Right lobe of liver (tissue), 4 donors: ENCODE results near the gene AVL9.

ENCODE experiments used
- POLR2A ChIP-seq: fragments of 450-650 bp; IDR thresholded peaks from one replicate; pipeline ENCODE4 v1.6.1; 2017; ENCODE audit warnings: antibody characterized with exemption, mild to moderate bottlenecking
- TF ChIP-seq, protein P1 (sequence below), 4 donors: fragments of 200-600 bp in 3 of 4; fragments of 450-650 bp in 1 of 4; IDR thresholded peaks; one replicate each; pipeline versions ENCODE4 v1.5.1 to v1.8.0; 2016 to 2022; ENCODE audit warnings: antibody characterized with exemption in 4 of 4, mild to moderate bottlenecking in 2 of 4
- donor health status: DM: no; HTN: no; CAD: no.
- donor health status: DM: no; HTN: no; CAD: no.
- donor health status: DM: no; HTN: yes; CAD: no.

DNA sequence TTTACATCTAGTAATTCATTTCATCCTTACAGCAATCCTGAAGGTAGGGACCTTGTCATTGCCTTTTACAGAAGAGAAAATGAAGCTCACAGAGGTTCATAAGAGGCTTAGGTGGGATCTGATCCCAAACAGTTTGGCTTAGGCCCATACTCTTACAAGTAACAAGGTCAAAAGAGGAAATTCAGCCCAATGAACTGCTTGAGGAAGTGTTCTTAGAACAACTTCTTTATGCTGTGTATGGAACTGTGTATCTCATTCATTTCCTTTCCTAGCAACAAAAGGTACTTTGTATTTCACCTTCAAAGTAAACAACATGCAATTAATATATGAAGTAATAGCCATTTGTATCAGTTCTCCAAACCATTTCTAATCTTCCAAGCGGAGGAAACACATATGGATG, 79.3 kb downstream of the AVL9 start:
- TF ChIP-seq, protein P1, sequence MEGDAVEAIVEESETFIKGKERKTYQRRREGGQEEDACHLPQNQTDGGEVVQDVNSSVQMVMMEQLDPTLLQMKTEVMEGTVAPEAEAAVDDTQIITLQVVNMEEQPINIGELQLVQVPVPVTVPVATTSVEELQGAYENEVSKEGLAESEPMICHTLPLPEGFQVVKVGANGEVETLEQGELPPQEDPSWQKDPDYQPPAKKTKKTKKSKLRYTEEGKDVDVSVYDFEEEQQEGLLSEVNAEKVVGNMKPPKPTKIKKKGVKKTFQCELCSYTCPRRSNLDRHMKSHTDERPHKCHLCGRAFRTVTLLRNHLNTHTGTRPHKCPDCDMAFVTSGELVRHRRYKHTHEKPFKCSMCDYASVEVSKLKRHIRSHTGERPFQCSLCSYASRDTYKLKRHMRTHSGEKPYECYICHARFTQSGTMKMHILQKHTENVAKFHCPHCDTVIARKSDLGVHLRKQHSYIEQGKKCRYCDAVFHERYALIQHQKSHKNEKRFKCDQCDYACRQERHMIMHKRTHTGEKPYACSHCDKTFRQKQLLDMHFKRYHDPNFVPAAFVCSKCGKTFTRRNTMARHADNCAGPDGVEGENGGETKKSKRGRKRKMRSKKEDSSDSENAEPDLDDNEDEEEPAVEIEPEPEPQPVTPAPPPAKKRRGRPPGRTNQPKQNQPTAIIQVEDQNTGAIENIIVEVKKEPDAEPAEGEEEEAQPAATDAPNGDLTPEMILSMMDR (IDR thresholded peaks at IDR 0.05) = no peak
- no peak for TF ChIP-seq POLR2A
